ENCODE data around the gene CC2D2A. TPM values are rescaled to one million over a fixed set of nuclear protein-coding genes. Genes with fewer than 3 reads are reported as not detected.

Gene CC2D2A
- total and polyA plus RNA-seq, 9 of the 15 experiments (the other 6 are each of a cell fraction or from before 2014, with no cell fraction given): 0.36 to 2.5 (median 1.6) TPM

DNA sequence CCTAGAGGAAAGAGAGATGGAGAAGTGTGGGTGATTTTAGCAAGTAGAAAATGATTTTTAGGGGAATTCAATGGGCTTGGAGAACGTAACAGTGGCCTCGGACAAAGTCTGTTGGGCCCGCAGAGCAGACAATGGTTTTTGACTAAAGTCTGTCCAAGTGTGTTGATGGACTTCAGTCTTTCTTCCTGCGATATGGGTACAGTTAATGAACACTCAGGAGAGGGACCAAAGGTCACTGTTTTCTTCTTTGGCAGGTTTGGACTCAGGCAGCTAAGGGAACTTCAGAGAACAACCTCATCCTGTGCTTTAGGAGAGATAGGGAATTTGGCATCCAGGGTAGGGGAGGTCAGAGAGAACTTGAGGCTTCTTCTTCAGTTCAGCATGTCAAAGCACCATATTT is 38.0 kb downstream of the CC2D2A start:
- Histone ChIP-seq H3K9me1 (ENCODE audit: control insufficient read depth, insufficient read depth, low read length) (no peaks in the 10 kb centered on the region), H3K79me2 (ENCODE audit: control insufficient read depth, insufficient read depth, low read length) (no peaks in the 10 kb centered on the region), H3K4me1 (replicated peaks in 1 of 2; ENCODE audit: control insufficient read depth in 2 of 2, insufficient read depth in 2 of 2, low read length in 2 of 2) (no peaks in the 10 kb centered on the region), H2AFZ (ENCODE audit: low read depth, low read length) (no peak overlapping the region), H3K36me3 (ENCODE audit: control insufficient read depth, insufficient read depth, low read length) (no peaks in the 10 kb centered on the region), H3K9me3 (replicated peaks; ENCODE audit: control insufficient read depth, insufficient read depth, low read depth, low read length) (no peaks in the 10 kb centered on the region), H4K20me1 (replicated peaks; ENCODE audit: control insufficient read depth, insufficient read depth, low read length) (no peaks in the 10 kb centered on the region), H3K9ac (ENCODE audit: insufficient read depth in 1 of 2, low read depth in 2 of 2, low read length in 2 of 2) (no peak overlapping the region), H3K4me3 (no peak overlapping the region), H3K27me3 (ENCODE audit: control insufficient read depth in 2 of 2, insufficient read depth in 2 of 2, low read length in 2 of 2) (no peaks in the 10 kb centered on the region), H3K4me2 (ENCODE audit: insufficient read depth, low read length) (no peak overlapping the region), H3K27ac (ENCODE audit: extremely low read depth, low read depth, low read length) (no peak overlapping the region)
- ATAC-seq (no peak), DNase-seq (ENCODE audit: extremely low read depth in 1 of 4, low spot score in 3 of 4) (no peak), FAIRE-seq (no peak)
- CTCF ChIA-PET (ENCODE audit: low intra/inter-chr PET ratio): no interaction called here
- TF ChIP-seq ZNF785 (CRISPR knock-in tag; IDR thresholded peaks at IDR 0.05): no peak
- TF ChIP-seq KLF10 (CRISPR knock-in tag; IDR thresholded peaks at IDR 0.05): no peak
- no peak for TF ChIP-seq ERF (CRISPR knock-in tag; IDR thresholded peaks at IDR 0.05)
- in situ Hi-C loops (cut with MboI): no loop called here
- intact Hi-C loops (cut with micrococcal nuclease): no loop called here
- POLR2A ChIA-PET: no interaction called here
- 65% methylated on average over 4 of the region's 4 CpGs for WGBS (ENCODE audit: insufficient coverage, low coverage, missing lambda C conversion rate)
- BruUV-seq (replicated peaks): no TSS peak

GRCh38 chr4:15510961-15511360 is 41.3 kb downstream of the CC2D2A start:
- BruUV-seq (replicated peaks): no TSS peak
- Histone ChIP-seq H3K4me1 (replicated peaks in 1 of 2; ENCODE audit: control insufficient read depth in 2 of 2, insufficient read depth in 2 of 2, low read length in 2 of 2) (no peaks in the 10 kb centered on the region), H2AFZ (ENCODE audit: low read depth, low read length) (no peak overlapping the region), H3K4me3 (no peak overlapping the region), H4K20me1 (replicated peaks; ENCODE audit: control insufficient read depth, insufficient read depth, low read length) (no peaks in the 10 kb centered on the region), H3K36me3 (ENCODE audit: control insufficient read depth, insufficient read depth, low read length) (no peaks in the 10 kb centered on the region), H3K4me2 (ENCODE audit: insufficient read depth, low read length) (no peak overlapping the region), H3K9me3 (replicated peaks; ENCODE audit: control insufficient read depth, insufficient read depth, low read depth, low read length) (no peaks in the 10 kb centered on the region), H3K9me1 (ENCODE audit: control insufficient read depth, insufficient read depth, low read length) (no peaks in the 10 kb centered on the region), H3K79me2 (ENCODE audit: control insufficient read depth, insufficient read depth, low read length) (no peaks in the 10 kb centered on the region), H3K27me3 (ENCODE audit: control insufficient read depth in 2 of 2, insufficient read depth in 2 of 2, low read length in 2 of 2) (no peaks in the 10 kb centered on the region), H3K27ac (ENCODE audit: extremely low read depth, low read depth, low read length) (no peak overlapping the region), H3K9ac (ENCODE audit: insufficient read depth in 1 of 2, low read depth in 2 of 2, low read length in 2 of 2) (no peak overlapping the region)
- 45% methylated on average over 5 of the region's 6 CpGs for WGBS (ENCODE audit: insufficient coverage, low coverage, missing lambda C conversion rate)
- ChIA-PET POLR2A (no interaction called here), CTCF (ENCODE audit: low intra/inter-chr PET ratio) (no interaction called here)
- TF ChIP-seq SRSF9 (IDR thresholded peaks at IDR 0.05; ENCODE audit: borderline replicate concordance, low read depth, low read length) (no peak), EWSR1 (IDR thresholded peaks at IDR 0.05; ENCODE audit: borderline replicate concordance, low read depth, partially characterized antibody) (no peak), HNRNPL (IDR thresholded peaks at IDR 0.05; ENCODE audit: low read depth, low read length) (no peak), ZNF165 (CRISPR knock-in tag; IDR thresholded peaks at IDR 0.05; ENCODE audit: borderline replicate concordance) (no peak), ZC3H8 (IDR thresholded peaks at IDR 0.05) (no peak), CBFB (CRISPR knock-in tag; IDR thresholded peaks at IDR 0.05) (no peak), ZNF224 (CRISPR knock-in tag; IDR thresholded peaks at IDR 0.05) (no peak), ZNF239 (CRISPR knock-in tag; IDR thresholded peaks at IDR 0.05) (no peak)
- TF ChIP-seq, protein P1, sequence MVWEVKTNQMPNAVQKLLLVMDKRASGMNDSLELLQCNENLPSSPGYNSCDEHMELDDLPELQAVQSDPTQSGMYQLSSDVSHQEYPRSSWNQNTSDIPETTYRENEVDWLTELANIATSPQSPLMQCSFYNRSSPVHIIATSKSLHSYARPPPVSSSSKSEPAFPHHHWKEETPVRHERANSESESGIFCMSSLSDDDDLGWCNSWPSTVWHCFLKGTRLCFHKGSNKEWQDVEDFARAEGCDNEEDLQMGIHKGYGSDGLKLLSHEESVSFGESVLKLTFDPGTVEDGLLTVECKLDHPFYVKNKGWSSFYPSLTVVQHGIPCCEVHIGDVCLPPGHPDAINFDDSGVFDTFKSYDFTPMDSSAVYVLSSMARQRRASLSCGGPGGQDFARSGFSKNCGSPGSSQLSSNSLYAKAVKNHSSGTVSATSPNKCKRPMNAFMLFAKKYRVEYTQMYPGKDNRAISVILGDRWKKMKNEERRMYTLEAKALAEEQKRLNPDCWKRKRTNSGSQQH (CRISPR knock-in tag; IDR thresholded peaks at IDR 0.05): no peak
- TF ChIP-seq, protein P2, sequence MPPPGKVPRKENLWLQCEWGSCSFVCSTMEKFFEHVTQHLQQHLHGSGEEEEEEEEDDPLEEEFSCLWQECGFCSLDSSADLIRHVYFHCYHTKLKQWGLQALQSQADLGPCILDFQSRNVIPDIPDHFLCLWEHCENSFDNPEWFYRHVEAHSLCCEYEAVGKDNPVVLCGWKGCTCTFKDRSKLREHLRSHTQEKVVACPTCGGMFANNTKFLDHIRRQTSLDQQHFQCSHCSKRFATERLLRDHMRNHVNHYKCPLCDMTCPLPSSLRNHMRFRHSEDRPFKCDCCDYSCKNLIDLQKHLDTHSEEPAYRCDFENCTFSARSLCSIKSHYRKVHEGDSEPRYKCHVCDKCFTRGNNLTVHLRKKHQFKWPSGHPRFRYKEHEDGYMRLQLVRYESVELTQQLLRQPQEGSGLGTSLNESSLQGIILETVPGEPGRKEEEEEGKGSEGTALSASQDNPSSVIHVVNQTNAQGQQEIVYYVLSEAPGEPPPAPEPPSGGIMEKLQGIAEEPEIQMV (tag; conservative IDR thresholded peaks at IDR 0.05; ENCODE audit: low read depth): no peak
- no peak for FAIRE-seq
- ATAC-seq: no peak
- intact Hi-C loops (cut with micrococcal nuclease): no loop called here
- DNase-seq (ENCODE audit: extremely low read depth in 1 of 4, low spot score in 3 of 4): no peak
- in situ Hi-C loops (cut with MboI): no loop called here

All from K562 (cell line).